ENCODE results near the gene XYLT1. TPM values are rescaled to one million over a fixed set of nuclear protein-coding genes. Genes with fewer than 3 reads are reported as not detected.

Gene XYLT1
- total and polyA plus RNA-seq, 10 of the 15 experiments (the other 5 are each of a cell fraction or from before 2014, with no cell fraction given) = 0.88 to 14.8 (median 5.8) TPM

DNA sequence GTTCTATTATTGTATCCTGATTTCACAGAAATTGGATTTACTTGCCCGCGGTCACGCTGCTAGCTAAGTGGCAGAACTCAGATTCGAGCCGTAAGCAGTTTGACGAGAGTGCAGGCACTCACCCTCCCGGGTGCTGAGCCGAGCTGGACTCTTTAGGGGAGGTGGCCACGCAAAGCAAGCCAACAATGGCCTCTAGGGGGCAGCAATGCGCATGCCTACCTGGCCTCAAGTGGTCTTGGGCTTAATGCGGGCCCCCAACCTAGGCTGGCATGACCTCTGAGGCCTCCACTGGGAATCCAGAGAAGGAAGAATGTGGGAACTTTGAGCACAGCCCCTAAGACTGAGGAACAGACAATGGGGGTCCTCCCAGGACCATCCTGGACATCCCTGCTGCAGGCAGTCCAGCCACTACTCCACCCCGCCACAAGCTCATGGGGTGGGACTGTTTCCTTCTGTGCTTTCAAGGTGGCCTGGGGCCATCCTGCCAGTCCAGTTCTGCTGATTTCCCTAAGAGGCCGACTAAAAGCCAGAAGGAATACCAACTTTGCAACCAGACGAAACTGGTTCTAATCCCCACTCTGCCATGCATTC lies 276.5 kb downstream of the XYLT1 start (continued):
- TF ChIP-seq, protein P1, sequence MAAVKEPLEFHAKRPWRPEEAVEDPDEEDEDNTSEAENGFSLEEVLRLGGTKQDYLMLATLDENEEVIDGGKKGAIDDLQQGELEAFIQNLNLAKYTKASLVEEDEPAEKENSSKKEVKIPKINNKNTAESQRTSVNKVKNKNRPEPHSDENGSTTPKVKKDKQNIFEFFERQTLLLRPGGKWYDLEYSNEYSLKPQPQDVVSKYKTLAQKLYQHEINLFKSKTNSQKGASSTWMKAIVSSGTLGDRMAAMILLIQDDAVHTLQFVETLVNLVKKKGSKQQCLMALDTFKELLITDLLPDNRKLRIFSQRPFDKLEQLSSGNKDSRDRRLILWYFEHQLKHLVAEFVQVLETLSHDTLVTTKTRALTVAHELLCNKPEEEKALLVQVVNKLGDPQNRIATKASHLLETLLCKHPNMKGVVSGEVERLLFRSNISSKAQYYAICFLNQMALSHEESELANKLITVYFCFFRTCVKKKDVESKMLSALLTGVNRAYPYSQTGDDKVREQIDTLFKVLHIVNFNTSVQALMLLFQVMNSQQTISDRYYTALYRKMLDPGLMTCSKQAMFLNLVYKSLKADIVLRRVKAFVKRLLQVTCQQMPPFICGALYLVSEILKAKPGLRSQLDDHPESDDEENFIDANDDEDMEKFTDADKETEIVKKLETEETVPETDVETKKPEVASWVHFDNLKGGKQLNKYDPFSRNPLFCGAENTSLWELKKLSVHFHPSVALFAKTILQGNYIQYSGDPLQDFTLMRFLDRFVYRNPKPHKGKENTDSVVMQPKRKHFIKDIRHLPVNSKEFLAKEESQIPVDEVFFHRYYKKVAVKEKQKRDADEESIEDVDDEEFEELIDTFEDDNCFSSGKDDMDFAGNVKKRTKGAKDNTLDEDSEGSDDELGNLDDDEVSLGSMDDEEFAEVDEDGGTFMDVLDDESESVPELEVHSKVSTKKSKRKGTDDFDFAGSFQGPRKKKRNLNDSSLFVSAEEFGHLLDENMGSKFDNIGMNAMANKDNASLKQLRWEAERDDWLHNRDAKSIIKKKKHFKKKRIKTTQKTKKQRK (IDR thresholded peaks at IDR 0.05; ENCODE audit: low read depth, low read length) = no peak
- no peak for TF ChIP-seq KLF5 (IDR thresholded peaks at IDR 0.05; ENCODE audit: partially characterized antibody)
- no peak for TF ChIP-seq JUNB (IDR thresholded peaks at IDR 0.05)
- TF ChIP-seq TARDBP (IDR thresholded peaks at IDR 0.05; ENCODE audit: borderline replicate concordance) = no peak
- TF ChIP-seq STAT3 (IDR thresholded peaks at IDR 0.05; ENCODE audit: low read depth, low read length) = no peak
- peak; percentile 60 for TF ChIP-seq RAD21 (IDR thresholded peaks at IDR 0.05; ENCODE audit: insufficient read depth, low read depth, low read length)
- TF ChIP-seq SMARCA5 (IDR thresholded peaks at IDR 0.05) = no peak
- TF ChIP-seq RUNX3 (IDR thresholded peaks at IDR 0.05; ENCODE audit: low read length) = no peak
- no peak for TF ChIP-seq PAX8 (IDR thresholded peaks at IDR 0.05)
- TF ChIP-seq ATF7 (IDR thresholded peaks at IDR 0.05; ENCODE audit: low read depth) = no peak
- TF ChIP-seq SPI1 (IDR thresholded peaks at IDR 0.05; ENCODE audit: borderline replicate concordance, insufficient read depth, low read depth, low read length) = peak; percentile 53; the same call in 1 of the 2 replicates
- no peak for TF ChIP-seq ZZZ3 (IDR thresholded peaks at IDR 0.05; ENCODE audit: control insufficient read depth, insufficient read length, low read depth)
- no peak for TF ChIP-seq IKZF2 (IDR thresholded peaks at IDR 0.05)
- no peak for TF ChIP-seq POLR2AphosphoS2 (IDR thresholded peaks at IDR 0.05; ENCODE audit: low read depth, low read length)
- TF ChIP-seq ZNF217 (IDR thresholded peaks at IDR 0.05) = no peak
- TF ChIP-seq STAT1 (conservative IDR thresholded peaks at IDR 0.05) = no peak
- peak; percentile 8; the same call in 1 of the 2 replicates for TF ChIP-seq IKZF1 (conservative IDR thresholded peaks at IDR 0.05)
- TF ChIP-seq USF1 (IDR thresholded peaks at IDR 0.05; ENCODE audit: borderline replicate concordance, extremely low read length, insufficient read depth, low read depth, low read length) = no peak
- 0 out of 2 replicates have a peak, but pooled peaks have one; percentile 28 for TF ChIP-seq LARP7 (IDR thresholded peaks at IDR 0.05)
- TF ChIP-seq, protein P2, sequence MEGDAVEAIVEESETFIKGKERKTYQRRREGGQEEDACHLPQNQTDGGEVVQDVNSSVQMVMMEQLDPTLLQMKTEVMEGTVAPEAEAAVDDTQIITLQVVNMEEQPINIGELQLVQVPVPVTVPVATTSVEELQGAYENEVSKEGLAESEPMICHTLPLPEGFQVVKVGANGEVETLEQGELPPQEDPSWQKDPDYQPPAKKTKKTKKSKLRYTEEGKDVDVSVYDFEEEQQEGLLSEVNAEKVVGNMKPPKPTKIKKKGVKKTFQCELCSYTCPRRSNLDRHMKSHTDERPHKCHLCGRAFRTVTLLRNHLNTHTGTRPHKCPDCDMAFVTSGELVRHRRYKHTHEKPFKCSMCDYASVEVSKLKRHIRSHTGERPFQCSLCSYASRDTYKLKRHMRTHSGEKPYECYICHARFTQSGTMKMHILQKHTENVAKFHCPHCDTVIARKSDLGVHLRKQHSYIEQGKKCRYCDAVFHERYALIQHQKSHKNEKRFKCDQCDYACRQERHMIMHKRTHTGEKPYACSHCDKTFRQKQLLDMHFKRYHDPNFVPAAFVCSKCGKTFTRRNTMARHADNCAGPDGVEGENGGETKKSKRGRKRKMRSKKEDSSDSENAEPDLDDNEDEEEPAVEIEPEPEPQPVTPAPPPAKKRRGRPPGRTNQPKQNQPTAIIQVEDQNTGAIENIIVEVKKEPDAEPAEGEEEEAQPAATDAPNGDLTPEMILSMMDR (IDR thresholded peaks at IDR 0.05 in 2 of 3, conservative IDR thresholded peaks at IDR 0.05 in 1 of 3; ENCODE audit: control insufficient read depth in 2 of 3, extremely low read depth in 1 of 3, insufficient read depth in 1 of 3, low read depth in 3 of 3, low read length in 3 of 3) = peak; percentile 53 to 87 (median 69)
- no peak for TF ChIP-seq SMAD5 (IDR thresholded peaks at IDR 0.05; ENCODE audit: low read depth)
- peak; percentile 41; the same call in 1 of the 2 replicates for TF ChIP-seq SMC3 (IDR thresholded peaks at IDR 0.05; ENCODE audit: borderline replicate concordance, low read length)
- no peak for TF ChIP-seq NKRF (conservative IDR thresholded peaks at IDR 0.05)
- TF ChIP-seq MEF2B (IDR thresholded peaks at IDR 0.05; ENCODE audit: partially characterized antibody, poor library complexity, severe bottlenecking) = no peak
- no peak for TF ChIP-seq CBX5 (IDR thresholded peaks at IDR 0.05; ENCODE audit: low read depth)

Data from GM12878 (cell line).